ENCODE data around the gene SPEM3. TPM values are rescaled to one million over a fixed set of nuclear protein-coding genes. Genes with fewer than 3 reads are reported as not detected.
"Not testable (repeated sequence)": the region's sequence is repeated elsewhere in the genome, so short reads cannot be mapped to it uniquely, and the experiment has no call there.

SPEM3 gene
- total and polyA plus RNA-seq, 2 of the 4 experiments (the other 2 are of a cell fraction): not detected

GRCh38 chr17:7470457-7470973, 41.9 kb downstream of the SPEM3 start:
- H3K23ac ChIP-seq (ENCODE audit: low read depth, low read length); H2AK5ac ChIP-seq (ENCODE audit: low read depth, low read length); H2AFZ ChIP-seq (replicated peaks; ENCODE audit: low read length, poor library complexity); H3K4me3 ChIP-seq (ENCODE audit: insufficient read depth, low read depth, low read length); H3K27ac ChIP-seq (ENCODE audit: insufficient read depth, low read length); H2AK9ac ChIP-seq (replicated peaks; ENCODE audit: low read depth, low read length, poor library complexity); DNase-seq; H2BK20ac ChIP-seq (ENCODE audit: low read depth, low read length); intact Hi-C loops (cut with micrococcal nuclease); H3K18ac ChIP-seq (ENCODE audit: low read depth, low read length); H3K4me2 ChIP-seq (ENCODE audit: low read depth, low read length); in situ Hi-C loops (cut with MboI; ENCODE audit: low sequenced_read_pairs); BruUV-seq (replicated peaks); H3K14ac ChIP-seq (replicated peaks; ENCODE audit: low read depth, low read length); H3K9me3 ChIP-seq (ENCODE audit: control insufficient read depth, insufficient read depth, low read length); POLR2A ChIA-PET (ENCODE audit: unreplicated experiment); H2BK15ac ChIP-seq (ENCODE audit: low read depth, low read length); ATAC-seq (ENCODE audit: low read depth); H4K91ac ChIP-seq (ENCODE audit: insufficient read depth, low read depth, low read length); H3K56ac ChIP-seq (ENCODE audit: extremely low read depth, insufficient read depth, low read length); H2BK120ac ChIP-seq (ENCODE audit: low read depth, low read length); H2BK5ac ChIP-seq (ENCODE audit: low read depth, low read length, poor library complexity, severe bottlenecking); H3K4ac ChIP-seq (ENCODE audit: low read depth, low read length); H3K27me3 ChIP-seq (ENCODE audit: control insufficient read depth, insufficient read depth, low read length); H4K5ac ChIP-seq (ENCODE audit: low read depth, low read length); dilution Hi-C loops (cut with HindIII; ENCODE audit: low sequenced_read_pairs, unreplicated experiment); H4K8ac ChIP-seq (ENCODE audit: low read depth in 2 of 2, low read length in 2 of 2); H3K9ac ChIP-seq (ENCODE audit: low read depth, low read length): not testable (repeated sequence)
- Histone ChIP-seq H3K4me1 (ENCODE audit: control insufficient read depth, insufficient read depth, low read length) (peaks cover 12% of the 10 kb centered on the region; the same call in 1 of the 2 replicates), H3K9me1 (ENCODE audit: insufficient read depth, low read length) (peaks cover 33% of the 10 kb centered on the region), H4K20me1 (ENCODE audit: insufficient read depth, low read length) (peaks cover 90% of the 10 kb centered on the region), H3K79me1 (ENCODE audit: low read depth in 1 of 2, low read length in 2 of 2) (peaks cover 9 to 80% of the 10 kb centered on the region in 2 experiments), H3K36me3 (ENCODE audit: control insufficient read depth, insufficient read depth, low read length) (peaks cover 19% of the 10 kb centered on the region)
- CTCF ChIA-PET: interaction anchor here (0.7 kb wide), 1 partner anchor 153 kb away, joined by 3 read pairs; no protein-coding TSS in a partner anchor
- WGBS, 2 experiments (ENCODE audit: extremely low coverage in 2 of 2, insufficient read length in 1 of 2): 80% methylated on average over 2 of the region's 8 CpGs; no CpG with 5 or more reads in 1 of the 2 experiments
